ENCODE data around the gene PTPRM.

Gene PTPRM

DNA sequence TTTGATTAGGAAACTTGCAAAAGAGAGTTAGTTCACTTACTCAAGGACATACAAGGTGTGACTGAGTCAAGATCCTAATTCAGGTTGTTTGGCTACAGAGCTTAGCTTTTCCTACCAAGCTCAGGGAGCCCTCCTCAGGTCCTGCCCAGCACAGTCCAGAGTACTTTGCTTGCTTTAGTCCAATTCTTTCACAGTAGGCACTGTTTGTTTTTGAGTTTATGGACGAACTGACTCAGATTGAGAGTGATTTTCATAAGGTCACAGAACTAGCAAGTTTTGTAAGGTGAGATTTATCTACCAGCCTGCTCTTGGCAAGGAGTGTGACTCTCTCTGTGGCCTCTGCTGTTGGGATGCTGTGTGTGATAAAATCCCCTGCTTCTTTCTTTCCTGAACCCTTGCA, 310.5 kb downstream of the PTPRM start:
- H3K27me3 ChIP-seq (ENCODE audit: control insufficient read depth, insufficient read depth, low read length) = no peaks in the 10 kb centered on the region
- H3K4me3 ChIP-seq (ENCODE audit: low read depth, low read length) = no peak overlapping the region
- no peaks in the 10 kb centered on the region for H3K9me3 ChIP-seq (ENCODE audit: control insufficient read depth, insufficient read depth, low read length)
- no peak overlapping the region for H3K27ac ChIP-seq (ENCODE audit: low read depth, low read length)
- no peak overlapping the region for H3K9ac ChIP-seq (ENCODE audit: low read depth, low read length)
- H3K36me3 ChIP-seq (ENCODE audit: control insufficient read depth, insufficient read depth, low read length) = no peaks in the 10 kb centered on the region
- H3K4me1 ChIP-seq (ENCODE audit: control insufficient read depth, insufficient read depth, low read length) = no peaks in the 10 kb centered on the region

DNA sequence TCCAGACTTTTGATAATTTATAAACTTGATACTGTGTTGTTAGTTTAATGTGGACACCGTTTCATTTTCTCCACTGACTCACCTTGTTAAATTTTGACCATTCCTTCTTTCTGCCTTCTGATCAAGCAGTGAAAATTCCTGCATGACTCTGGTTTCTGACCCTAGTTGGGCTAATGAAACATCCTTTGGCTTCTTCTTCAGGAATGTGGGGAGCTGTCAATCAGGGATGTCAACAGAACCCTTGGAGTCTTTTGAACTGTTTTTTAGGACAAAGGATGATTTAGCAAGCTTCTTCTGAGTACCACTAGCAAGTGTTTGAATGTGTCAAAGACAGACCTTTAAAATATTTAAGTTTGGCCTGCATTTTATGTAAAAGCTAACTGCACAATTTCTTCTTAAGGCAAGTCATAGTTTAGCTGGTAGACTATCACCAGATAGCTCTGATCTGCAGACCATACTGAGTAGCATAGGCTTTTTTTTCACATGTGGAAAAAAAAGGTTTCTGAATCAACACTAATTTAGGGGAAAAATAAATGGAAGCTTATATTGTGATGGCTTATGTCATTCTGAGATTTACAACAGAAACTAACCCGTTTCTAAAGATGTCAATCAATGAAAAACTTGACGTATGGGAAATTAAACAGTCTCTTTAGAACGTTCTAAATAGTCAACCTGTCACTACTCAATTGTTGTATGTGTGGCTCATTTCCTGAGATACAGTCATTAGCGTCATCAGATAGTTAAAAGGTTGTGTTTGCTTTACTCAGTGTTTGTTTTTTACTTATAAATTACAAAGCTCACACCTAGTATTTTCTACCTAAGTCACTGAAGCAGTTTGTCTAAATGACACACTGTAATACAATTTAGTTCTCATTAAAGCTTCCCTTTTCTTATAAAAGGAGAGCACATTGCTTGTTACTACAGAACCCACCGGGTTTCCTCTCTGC, 311.4 kb downstream of the PTPRM start:
- no peaks in the 10 kb centered on the region for H3K36me3 ChIP-seq (ENCODE audit: control insufficient read depth, insufficient read depth, low read length)
- H3K27me3 ChIP-seq (ENCODE audit: control insufficient read depth, insufficient read depth, low read length) = no peaks in the 10 kb centered on the region
- H3K27ac ChIP-seq (ENCODE audit: low read depth, low read length) = peak overlapping the region; percentile 17
- no peaks in the 10 kb centered on the region for H3K4me1 ChIP-seq (ENCODE audit: control insufficient read depth, insufficient read depth, low read length)
- H3K9me3 ChIP-seq (ENCODE audit: control insufficient read depth, insufficient read depth, low read length) = no peaks in the 10 kb centered on the region
- H3K9ac ChIP-seq (ENCODE audit: low read depth, low read length) = no peak overlapping the region
- H3K4me3 ChIP-seq (ENCODE audit: low read depth, low read length) = no peak overlapping the region

DNA sequence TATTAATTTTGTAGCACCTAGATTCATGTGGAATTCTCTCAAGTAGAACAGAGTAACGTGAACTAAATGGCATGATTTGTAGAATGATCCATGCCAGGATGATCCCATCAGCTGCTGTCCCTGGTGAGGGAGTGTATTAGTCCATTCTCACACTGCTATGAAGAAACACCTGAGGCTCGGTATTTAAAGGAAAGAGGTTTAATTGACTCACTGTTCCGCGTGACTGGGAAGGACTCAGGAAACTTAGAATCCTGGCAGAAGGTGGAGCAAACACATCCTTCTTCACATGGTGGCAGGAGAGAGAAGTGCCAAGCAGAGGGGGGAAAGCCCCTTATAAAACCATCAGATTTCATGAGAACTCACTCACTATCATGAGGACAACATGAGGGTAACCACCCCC, 312.6 kb downstream of the PTPRM start:
- Histone ChIP-seq H3K36me3 (ENCODE audit: control insufficient read depth, insufficient read depth, low read length) (no peaks in the 10 kb centered on the region), H3K9ac (ENCODE audit: low read depth, low read length) (no peak overlapping the region), H3K27me3 (ENCODE audit: control insufficient read depth, insufficient read depth, low read length) (no peaks in the 10 kb centered on the region), H3K4me1 (ENCODE audit: control insufficient read depth, insufficient read depth, low read length) (no peaks in the 10 kb centered on the region), H3K27ac (ENCODE audit: low read depth, low read length) (no peak overlapping the region), H3K4me3 (ENCODE audit: low read depth, low read length) (no peak overlapping the region), H3K9me3 (ENCODE audit: control insufficient read depth, insufficient read depth, low read length) (no peaks in the 10 kb centered on the region)

DNA sequence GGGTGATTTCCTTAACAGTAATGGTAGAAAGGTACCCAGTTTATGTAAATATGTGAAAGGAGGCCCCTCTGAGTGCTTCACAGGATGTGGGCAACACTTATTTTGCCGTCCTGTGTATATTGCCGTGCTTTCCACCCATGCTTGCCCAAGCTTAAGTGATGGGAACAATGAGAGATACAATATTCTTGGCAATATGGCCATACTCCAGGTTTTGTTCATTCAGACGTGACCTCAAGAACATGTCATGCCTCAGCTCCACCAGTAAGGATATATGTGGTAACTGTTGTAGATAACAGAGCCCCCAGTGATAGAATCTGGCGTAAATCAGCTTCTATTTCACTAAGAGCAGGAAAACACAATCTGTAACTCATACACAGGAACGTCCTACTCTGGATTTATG, 318.7 kb downstream of the PTPRM start:
- Histone ChIP-seq H3K4me1 (ENCODE audit: control insufficient read depth, insufficient read depth, low read length) (no peaks in the 10 kb centered on the region), H3K27me3 (ENCODE audit: control insufficient read depth, insufficient read depth, low read length) (no peaks in the 10 kb centered on the region), H3K27ac (ENCODE audit: low read depth, low read length) (no peak overlapping the region), H3K9ac (ENCODE audit: low read depth, low read length) (no peak overlapping the region), H3K4me3 (ENCODE audit: low read depth, low read length) (no peak overlapping the region), H3K9me3 (ENCODE audit: control insufficient read depth, insufficient read depth, low read length) (no peaks in the 10 kb centered on the region), H3K36me3 (ENCODE audit: control insufficient read depth, insufficient read depth, low read length) (no peaks in the 10 kb centered on the region)

DNA sequence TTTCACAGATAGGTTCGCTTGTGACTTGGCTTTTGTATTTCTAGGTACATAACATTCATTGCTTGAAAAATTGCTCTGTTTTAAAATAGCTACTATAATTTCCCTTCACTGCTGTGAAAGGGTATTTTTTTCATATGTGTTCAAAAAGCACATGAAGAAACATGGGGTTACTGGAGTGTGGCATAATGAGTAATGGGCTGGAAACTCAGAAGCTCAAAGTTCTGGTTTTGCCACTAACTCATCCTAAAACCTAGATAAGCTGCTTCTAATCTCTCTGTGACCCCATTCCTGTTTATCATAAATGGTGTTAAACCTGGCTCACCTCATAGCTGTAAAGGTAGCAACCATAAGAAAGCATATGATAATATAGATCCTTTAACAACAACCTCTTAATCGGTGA, 319.3 kb downstream of the PTPRM start:
- H3K27me3 ChIP-seq (ENCODE audit: control insufficient read depth, insufficient read depth, low read length) = no peaks in the 10 kb centered on the region
- H3K9ac ChIP-seq (ENCODE audit: low read depth, low read length) = no peak overlapping the region
- H3K9me3 ChIP-seq (ENCODE audit: control insufficient read depth, insufficient read depth, low read length) = no peaks in the 10 kb centered on the region
- H3K36me3 ChIP-seq (ENCODE audit: control insufficient read depth, insufficient read depth, low read length) = no peaks in the 10 kb centered on the region
- no peak overlapping the region for H3K4me3 ChIP-seq (ENCODE audit: low read depth, low read length)
- no peak overlapping the region for H3K27ac ChIP-seq (ENCODE audit: low read depth, low read length)
- H3K4me1 ChIP-seq (ENCODE audit: control insufficient read depth, insufficient read depth, low read length) = no peaks in the 10 kb centered on the region

DNA sequence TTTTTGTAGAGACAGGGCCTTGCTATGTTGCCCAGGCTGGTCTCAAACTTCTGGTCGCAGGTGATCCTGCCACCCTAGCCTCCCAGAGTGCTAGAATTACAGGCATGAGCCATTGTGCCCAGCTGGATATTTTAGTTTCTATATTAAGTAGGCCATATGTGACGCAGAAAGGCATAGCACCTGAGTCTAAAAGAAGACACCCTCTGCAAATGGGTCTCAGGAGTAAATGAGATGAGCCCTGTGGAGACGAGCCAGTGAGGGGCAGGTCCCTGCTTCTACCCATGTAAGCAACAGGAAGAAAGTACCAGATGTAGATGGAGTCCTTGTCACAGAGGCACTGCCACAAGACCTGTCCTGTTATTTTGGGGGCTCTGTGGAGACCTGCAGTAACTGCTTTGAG, 322.4 kb downstream of the PTPRM start:
- Histone ChIP-seq H3K4me3 (ENCODE audit: low read depth, low read length) (no peak overlapping the region), H3K4me1 (ENCODE audit: control insufficient read depth, insufficient read depth, low read length) (no peaks in the 10 kb centered on the region), H3K9me3 (ENCODE audit: control insufficient read depth, insufficient read depth, low read length) (no peaks in the 10 kb centered on the region), H3K27me3 (ENCODE audit: control insufficient read depth, insufficient read depth, low read length) (no peaks in the 10 kb centered on the region), H3K36me3 (ENCODE audit: control insufficient read depth, insufficient read depth, low read length) (no peaks in the 10 kb centered on the region), H3K27ac (ENCODE audit: low read depth, low read length) (no peak overlapping the region), H3K9ac (ENCODE audit: low read depth, low read length) (no peak overlapping the region)

DNA sequence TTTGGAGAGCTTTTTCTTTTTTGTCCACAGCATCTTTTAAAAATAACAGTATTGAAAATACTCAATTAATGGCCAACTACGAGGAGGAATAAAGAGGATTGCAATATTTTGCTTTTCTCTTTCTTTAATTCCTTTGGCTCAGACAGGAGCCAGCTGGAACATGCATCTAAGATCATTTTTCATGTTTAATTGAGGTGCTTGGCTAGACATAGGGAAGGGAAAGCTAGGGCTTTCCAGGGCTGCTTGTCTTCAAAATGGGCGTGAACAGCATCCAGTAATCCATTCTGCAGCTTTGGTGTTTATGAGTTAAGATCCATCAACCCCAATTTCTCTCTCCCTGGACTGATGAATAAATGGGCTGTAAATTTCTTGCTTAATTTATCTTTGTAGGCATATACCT, 323.0 kb downstream of the PTPRM start:
- Histone ChIP-seq H3K36me3 (ENCODE audit: control insufficient read depth, insufficient read depth, low read length) (no peaks in the 10 kb centered on the region), H3K27ac (ENCODE audit: low read depth, low read length) (no peak overlapping the region), H3K4me3 (ENCODE audit: low read depth, low read length) (no peak overlapping the region), H3K9me3 (ENCODE audit: control insufficient read depth, insufficient read depth, low read length) (no peaks in the 10 kb centered on the region), H3K27me3 (ENCODE audit: control insufficient read depth, insufficient read depth, low read length) (no peaks in the 10 kb centered on the region), H3K9ac (ENCODE audit: low read depth, low read length) (no peak overlapping the region), H3K4me1 (ENCODE audit: control insufficient read depth, insufficient read depth, low read length) (no peaks in the 10 kb centered on the region)

DNA sequence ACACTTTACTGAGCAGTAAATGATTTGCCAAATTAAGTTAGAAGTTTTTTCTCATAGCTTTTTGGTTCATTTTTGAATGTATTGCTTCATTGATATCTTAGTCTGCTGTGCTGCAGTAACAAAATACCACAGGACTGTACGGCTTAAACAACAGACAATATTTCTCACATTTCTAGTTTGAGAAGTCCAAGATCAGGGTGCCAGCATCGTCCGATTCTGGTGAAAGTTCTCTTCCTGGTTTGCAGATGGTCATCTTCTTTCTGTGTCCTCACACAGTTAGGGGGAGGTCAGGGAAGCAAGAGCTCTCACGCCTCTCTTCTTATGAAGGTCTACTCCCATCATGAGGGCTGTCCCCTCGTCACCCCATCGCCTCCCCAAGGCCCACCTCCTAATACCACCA, 325.4 kb downstream of the PTPRM start:
- H3K27ac ChIP-seq (ENCODE audit: low read depth, low read length) = no peak overlapping the region
- H3K4me3 ChIP-seq (ENCODE audit: low read depth, low read length) = no peak overlapping the region
- H3K9me3 ChIP-seq (ENCODE audit: control insufficient read depth, insufficient read depth, low read length) = no peaks in the 10 kb centered on the region
- H3K27me3 ChIP-seq (ENCODE audit: control insufficient read depth, insufficient read depth, low read length) = no peaks in the 10 kb centered on the region
- H3K9ac ChIP-seq (ENCODE audit: low read depth, low read length) = no peak overlapping the region
- no peaks in the 10 kb centered on the region for H3K4me1 ChIP-seq (ENCODE audit: control insufficient read depth, insufficient read depth, low read length)
- H3K36me3 ChIP-seq (ENCODE audit: control insufficient read depth, insufficient read depth, low read length) = no peaks in the 10 kb centered on the region

DNA sequence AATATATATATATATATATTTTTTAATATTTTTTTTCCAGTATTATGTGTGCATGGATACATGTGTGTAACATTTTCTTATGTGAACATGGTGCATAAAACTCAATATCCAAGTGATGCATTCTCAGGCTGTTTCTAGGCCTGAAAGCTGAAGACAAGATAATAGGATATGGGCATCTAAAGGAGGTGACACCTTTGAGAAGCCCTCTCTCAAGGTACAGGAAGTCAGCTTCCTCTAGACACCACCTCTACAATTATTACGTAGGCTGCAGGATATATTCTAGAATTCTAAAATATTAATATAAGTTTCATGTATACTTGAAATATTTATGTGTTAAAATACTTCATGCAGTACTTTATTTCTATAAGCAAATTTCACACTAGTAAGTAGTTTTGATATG, 327.5 kb downstream of the PTPRM start:
- H3K27ac ChIP-seq (ENCODE audit: low read depth, low read length) = no peak overlapping the region

DNA sequence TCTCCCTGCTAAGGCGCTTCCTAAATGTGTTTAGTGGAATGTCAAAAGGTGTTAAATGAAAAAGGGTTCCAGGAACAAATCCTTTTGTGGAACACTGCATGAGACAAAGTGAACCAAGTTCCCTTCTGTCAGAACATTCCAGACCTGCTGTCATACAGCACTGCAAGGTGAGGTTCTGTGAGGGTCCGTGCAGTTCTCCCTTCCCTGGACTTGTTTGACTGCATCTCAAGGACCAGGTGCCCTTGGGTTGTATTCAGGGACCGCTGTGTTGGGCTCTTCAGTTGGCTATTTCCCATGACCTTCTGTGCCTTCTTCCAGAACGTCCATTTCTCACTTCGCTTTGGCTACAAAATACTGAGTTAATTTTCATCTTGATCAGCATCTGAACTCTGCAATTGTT, 328.2 kb downstream of the PTPRM start:
- H3K27ac ChIP-seq (ENCODE audit: low read depth, low read length) = no peak overlapping the region
- no peaks in the 10 kb centered on the region for H3K36me3 ChIP-seq (ENCODE audit: control insufficient read depth, insufficient read depth, low read length)
- H3K27me3 ChIP-seq (ENCODE audit: control insufficient read depth, insufficient read depth, low read length) = no peaks in the 10 kb centered on the region
- H3K4me3 ChIP-seq (ENCODE audit: low read depth, low read length) = no peak overlapping the region
- no peaks in the 10 kb centered on the region for H3K9me3 ChIP-seq (ENCODE audit: control insufficient read depth, insufficient read depth, low read length)
- peaks cover 4% of the 10 kb centered on the region; the same call in 1 of the 2 replicates for H3K4me1 ChIP-seq (ENCODE audit: control insufficient read depth, insufficient read depth, low read length)
- H3K9ac ChIP-seq (ENCODE audit: low read depth, low read length) = no peak overlapping the region

More for the DNA sequence above, 327.5 kb downstream of the PTPRM start:
- H3K4me3 ChIP-seq (ENCODE audit: low read depth, low read length) = no peak overlapping the region
- no peaks in the 10 kb centered on the region for H3K36me3 ChIP-seq (ENCODE audit: control insufficient read depth, insufficient read depth, low read length)
- H3K27me3 ChIP-seq (ENCODE audit: control insufficient read depth, insufficient read depth, low read length) = no peaks in the 10 kb centered on the region
- no peaks in the 10 kb centered on the region for H3K9me3 ChIP-seq (ENCODE audit: control insufficient read depth, insufficient read depth, low read length)
- no peak overlapping the region for H3K9ac ChIP-seq (ENCODE audit: low read depth, low read length)
- H3K4me1 ChIP-seq (ENCODE audit: control insufficient read depth, insufficient read depth, low read length) = peaks cover 4% of the 10 kb centered on the region; the same call in 1 of the 2 replicates

DNA sequence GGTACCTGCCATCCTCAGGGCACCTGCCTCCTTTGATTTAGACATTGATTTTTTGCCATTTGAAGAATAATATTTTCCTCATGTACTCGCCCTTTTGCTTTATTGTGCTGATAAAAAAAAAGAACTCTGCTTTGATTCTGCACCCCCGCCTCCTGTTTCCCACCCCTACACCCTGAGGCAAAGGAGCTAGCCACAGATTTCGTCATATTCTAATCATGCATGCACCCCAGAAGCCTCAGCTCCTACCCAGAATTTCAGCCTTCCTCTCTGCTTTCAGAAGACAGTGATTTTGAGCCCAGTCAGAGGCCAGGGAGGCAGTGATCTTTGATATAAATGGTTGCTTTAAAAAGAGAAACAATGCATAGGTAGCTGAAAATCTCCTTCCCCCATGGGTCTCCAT, 329.0 kb downstream of the PTPRM start:
- Histone ChIP-seq H3K4me3 (ENCODE audit: low read depth, low read length) (no peak overlapping the region), H3K36me3 (ENCODE audit: control insufficient read depth, insufficient read depth, low read length) (no peaks in the 10 kb centered on the region), H3K4me1 (ENCODE audit: control insufficient read depth, insufficient read depth, low read length) (peaks cover 4% of the 10 kb centered on the region; the same call in 1 of the 2 replicates), H3K27me3 (ENCODE audit: control insufficient read depth, insufficient read depth, low read length) (no peaks in the 10 kb centered on the region), H3K27ac (ENCODE audit: low read depth, low read length) (no peak overlapping the region), H3K9ac (ENCODE audit: low read depth, low read length) (no peak overlapping the region), H3K9me3 (ENCODE audit: control insufficient read depth, insufficient read depth, low read length) (no peaks in the 10 kb centered on the region)

Measured in HUES48 (cell line).